MM.1S (cell line): ENCODE results near the gene HSPA1B.
"Not testable (repeated sequence)": the region's sequence is repeated elsewhere in the genome, so short reads cannot be mapped to it uniquely, and the experiment has no call there.

ENCODE experiments used
- CTCF ChIP-seq: fragments of 300-600 bp; sonication (generic); IDR thresholded peaks from 2 replicates; pipeline ENCODE4 v1.5.1; 2016; ENCODE audit warnings: antibody characterized with exemption, low read length, mixed read lengths
- EZH2 ChIP-seq: fragments of 300-600 bp; sonication (generic); optimal IDR thresholded peaks from 2 replicates; pipeline ENCODE3; 2017; ENCODE audit warnings: low read depth, mild to moderate bottlenecking, antibody characterized with exemption, low read length, mixed read lengths
- EZH2phosphoT487 ChIP-seq: fragments of 300-600 bp; sonication (generic); IDR thresholded peaks from 2 replicates; pipeline ENCODE4 v1.6.1; 2018; ENCODE audit warnings: antibody characterized with exemption, low read length

GRCh38 chr6:31857774-31858173 lies 30.2 kb downstream of the HSPA1B start:
- not testable (repeated sequence) for TF ChIP-seq EZH2, CTCF, EZH2phosphoT487
